Measurements from ENCODE around the gene ZCCHC9.

Gene ZCCHC9

DNA sequence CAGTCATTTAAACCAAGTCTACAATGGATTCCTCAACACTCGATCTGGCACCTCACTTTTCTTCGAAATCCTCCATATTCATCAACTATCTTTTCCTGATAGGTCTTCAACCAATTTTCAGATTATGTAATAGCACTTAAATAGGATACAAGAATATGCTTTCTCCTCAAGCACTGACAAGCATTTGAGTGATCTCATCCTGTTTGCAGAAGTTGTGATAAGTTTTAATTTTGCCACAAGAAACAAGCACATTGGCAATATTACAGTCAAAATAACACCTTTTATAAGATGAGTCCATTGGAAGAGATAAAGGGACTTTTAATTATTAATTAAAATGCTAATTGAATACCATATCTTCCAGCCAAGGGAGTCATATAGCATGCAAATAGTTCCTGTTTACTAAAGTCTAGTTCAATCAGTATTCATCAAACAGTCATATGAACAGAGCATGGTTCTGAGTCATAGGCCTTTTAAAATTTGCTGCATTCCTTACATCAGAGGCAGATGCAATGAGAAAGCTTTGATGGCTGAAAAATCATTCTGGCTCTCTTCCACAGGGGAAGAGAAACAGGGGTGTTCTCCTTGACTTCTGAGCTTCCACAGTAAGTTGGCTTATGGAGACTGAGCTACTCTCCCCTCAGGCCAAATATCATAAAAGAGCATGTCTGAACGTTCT lies 32.7 kb upstream of the ZCCHC9 start:
- TF ChIP-seq, protein P1, sequence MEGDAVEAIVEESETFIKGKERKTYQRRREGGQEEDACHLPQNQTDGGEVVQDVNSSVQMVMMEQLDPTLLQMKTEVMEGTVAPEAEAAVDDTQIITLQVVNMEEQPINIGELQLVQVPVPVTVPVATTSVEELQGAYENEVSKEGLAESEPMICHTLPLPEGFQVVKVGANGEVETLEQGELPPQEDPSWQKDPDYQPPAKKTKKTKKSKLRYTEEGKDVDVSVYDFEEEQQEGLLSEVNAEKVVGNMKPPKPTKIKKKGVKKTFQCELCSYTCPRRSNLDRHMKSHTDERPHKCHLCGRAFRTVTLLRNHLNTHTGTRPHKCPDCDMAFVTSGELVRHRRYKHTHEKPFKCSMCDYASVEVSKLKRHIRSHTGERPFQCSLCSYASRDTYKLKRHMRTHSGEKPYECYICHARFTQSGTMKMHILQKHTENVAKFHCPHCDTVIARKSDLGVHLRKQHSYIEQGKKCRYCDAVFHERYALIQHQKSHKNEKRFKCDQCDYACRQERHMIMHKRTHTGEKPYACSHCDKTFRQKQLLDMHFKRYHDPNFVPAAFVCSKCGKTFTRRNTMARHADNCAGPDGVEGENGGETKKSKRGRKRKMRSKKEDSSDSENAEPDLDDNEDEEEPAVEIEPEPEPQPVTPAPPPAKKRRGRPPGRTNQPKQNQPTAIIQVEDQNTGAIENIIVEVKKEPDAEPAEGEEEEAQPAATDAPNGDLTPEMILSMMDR (IDR thresholded peaks at IDR 0.05): no peak

DNA sequence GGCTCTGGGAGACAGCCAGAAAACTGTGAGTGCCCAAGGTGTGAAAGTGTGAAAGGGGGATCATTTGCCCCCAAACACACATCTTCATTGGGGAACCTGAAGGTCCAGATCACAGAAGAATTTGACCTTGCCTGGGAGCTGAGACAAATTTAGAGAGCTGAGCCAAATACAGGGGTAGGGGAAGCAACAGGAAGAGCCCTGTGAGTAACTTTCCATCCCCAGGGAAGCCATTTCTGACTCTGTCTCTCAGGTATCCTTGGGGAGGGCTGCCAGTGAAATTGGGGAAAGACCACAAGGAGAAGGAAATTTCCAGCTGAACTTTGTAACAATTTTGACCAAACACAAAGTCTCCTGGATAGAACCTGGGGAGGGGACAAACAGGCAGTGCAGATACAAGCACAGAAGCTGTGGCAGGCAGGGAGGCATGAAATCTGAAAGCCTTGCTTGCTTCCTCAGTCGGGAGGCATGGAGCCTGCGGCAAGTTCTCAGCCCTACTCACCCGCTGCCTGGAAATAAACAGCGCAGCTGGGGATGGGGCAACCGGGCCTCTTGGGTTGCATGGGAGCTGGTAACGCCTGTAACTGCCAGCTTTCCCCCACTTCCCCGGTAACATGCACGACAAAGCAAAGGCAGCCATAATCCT lies 31.5 kb upstream of the ZCCHC9 start:
- TF ChIP-seq, protein P1 (IDR thresholded peaks at IDR 0.05): no peak

DNA sequence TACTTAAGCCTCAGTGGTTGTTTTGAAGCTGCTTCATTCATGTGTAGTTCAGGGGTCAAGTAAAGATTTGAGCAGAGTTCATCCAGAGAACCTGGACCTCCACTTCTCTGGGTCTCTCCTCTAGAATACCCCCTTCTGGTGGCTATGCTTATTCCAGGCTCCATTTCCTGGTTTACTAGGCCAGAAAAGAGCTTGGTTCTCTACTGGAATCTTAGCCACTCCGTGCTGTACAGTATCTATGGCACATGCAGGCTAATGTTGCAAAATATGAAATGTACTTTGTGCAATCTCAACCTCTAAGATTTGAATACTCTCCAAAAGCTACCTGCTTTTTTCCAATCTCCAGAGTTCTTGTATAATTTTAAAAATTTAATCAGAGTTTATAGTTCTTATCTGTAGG lies 17.4 kb upstream of the ZCCHC9 start:
- TF ChIP-seq, protein P1 (IDR thresholded peaks at IDR 0.05): no peak

DNA sequence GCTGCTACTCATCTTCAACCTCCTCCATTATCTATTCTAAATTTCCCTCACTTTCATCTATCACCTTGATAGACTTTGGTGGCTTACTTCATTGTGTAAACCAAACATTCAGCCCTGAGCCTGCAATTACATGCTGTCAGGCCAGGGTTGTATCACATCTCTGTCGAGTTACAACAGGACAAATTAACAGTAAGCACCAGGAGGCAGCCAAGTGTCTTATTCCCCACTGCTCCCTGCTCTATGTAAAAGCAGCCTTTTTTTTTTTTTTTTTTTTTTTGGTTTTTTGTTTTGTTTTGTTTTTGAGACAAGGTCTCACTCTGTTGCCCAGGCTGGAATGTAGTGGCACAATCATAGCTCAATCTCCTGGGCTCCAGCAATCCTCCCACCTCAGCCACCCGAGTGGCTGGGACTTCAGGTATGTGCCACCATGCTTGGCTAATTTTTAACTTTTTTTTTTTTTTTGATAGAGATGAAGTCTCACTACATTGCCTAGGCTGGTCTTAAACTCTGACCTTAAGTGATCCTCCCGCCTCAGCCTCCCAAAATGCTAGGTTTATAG lies 15.2 kb upstream of the ZCCHC9 start:
- TF ChIP-seq, protein P1 (IDR thresholded peaks at IDR 0.05): no peak

DNA sequence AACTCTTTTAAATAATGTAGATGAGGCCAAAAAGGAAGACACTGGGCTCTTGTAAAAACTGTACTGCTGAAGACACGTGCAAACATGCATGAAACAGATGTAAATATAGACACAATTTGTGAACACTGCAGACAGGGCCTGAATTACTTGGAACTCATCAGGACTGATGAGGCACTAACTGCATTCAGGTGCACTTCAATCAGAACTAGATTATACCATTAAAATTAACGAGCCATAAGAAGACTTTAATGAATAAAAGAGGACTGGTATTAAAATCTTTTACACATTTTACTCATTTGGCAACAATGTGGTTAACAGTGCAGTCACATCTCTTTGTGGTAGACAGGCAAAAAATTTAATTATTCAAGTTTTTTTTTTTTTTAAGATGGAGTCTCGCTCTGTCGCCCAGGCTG lies 13.4 kb upstream of the ZCCHC9 start:
- TF ChIP-seq, protein P1 (IDR thresholded peaks at IDR 0.05): no peak

DNA sequence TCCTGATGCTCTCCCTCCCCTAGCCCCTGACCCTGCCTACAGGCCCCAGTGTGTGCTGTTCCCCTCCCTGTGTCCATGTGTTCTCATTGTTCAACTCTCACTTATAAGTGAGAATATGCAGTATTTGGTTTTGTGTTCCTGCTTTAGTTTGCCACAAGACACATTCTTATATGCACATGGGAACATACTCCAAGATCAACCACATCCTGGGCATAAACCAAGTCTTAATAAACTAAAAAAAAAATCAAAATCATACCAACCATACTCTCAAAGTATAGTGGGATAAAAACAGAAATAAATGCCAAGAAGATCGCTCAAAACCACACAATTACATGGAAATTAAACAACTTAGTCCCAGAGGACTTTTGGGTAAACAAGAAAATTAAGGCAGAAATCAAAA lies 11.2 kb upstream of the ZCCHC9 start:
- TF ChIP-seq, protein P1 (IDR thresholded peaks at IDR 0.05): no peak

DNA sequence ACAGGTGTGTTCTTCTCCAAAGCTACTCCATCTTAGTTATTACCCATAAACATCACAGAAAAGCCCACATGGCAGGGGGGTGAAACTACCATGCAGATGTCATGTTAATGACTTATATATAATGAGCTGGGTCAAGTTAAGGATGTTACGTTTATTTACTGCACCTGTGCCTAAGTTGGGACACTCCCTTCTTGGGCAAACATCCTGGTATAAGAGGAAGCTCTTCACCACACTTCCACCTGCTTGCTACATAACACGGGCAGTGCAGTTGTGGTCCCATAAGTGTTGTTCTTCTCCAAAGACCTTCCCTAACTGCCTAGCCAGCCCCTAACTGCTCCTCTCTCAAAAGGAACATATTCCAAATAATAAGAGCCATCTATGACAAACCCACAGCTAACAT lies 9.3 kb upstream of the ZCCHC9 start:
- TF ChIP-seq, protein P1 (IDR thresholded peaks at IDR 0.05): no peak

Data from LNCAP (cell line).